HG02610 (cell line): ENCODE data around the gene GREM2.

Experiments
- ATAC-seq: cut with Tn5 transposase; IDR thresholded peaks from one replicate; pipeline ENCODE4 v1.9.1; 2021; ENCODE audit warnings: mild to moderate bottlenecking, moderate library complexity; ENCODE audit not compliant: unreplicated experiment

The GREM2 gene

GRCh38 chr1:240562779-240563178, 49.2 kb downstream of the GREM2 start:
- ATAC-seq: no peak

GRCh38 chr1:240562111-240562590, 49.8 kb downstream of the GREM2 start:
- ATAC-seq: no peak

- no peak for ATAC-seq
Observed at GRCh38 chr1:240559781-240560180, 52.2 kb downstream of the GREM2 start.

GRCh38 chr1:240555524-240555923, 56.4 kb downstream of the GREM2 start:
- ATAC-seq: no peak

- no peak for ATAC-seq
Observed at GRCh38 chr1:240553351-240553750, 58.6 kb downstream of the GREM2 start.

GRCh38 chr1:240539769-240540414, 72.1 kb downstream of the GREM2 start:
- no peak for ATAC-seq

GRCh38 chr1:240538776-240539430, 73.1 kb downstream of the GREM2 start:
- ATAC-seq: no peak

- no peak for ATAC-seq
Observed at GRCh38 chr1:240533154-240533780, 78.7 kb downstream of the GREM2 start.

- no peak for ATAC-seq
Observed at GRCh38 chr1:240528591-240528990, 83.4 kb downstream of the GREM2 start.

GRCh38 chr1:240527086-240527485, 84.9 kb downstream of the GREM2 start:
- no peak for ATAC-seq

- ATAC-seq: no peak
Observed at GRCh38 chr1:240526312-240526711, 85.6 kb downstream of the GREM2 start.

- ATAC-seq: no peak
Observed at GRCh38 chr1:240524356-240525069, 87.4 kb downstream of the GREM2 start.

GRCh38 chr1:240522122-240522822, 89.7 kb downstream of the GREM2 start:
- ATAC-seq: no peak

- ATAC-seq: no peak
Observed at GRCh38 chr1:240517891-240518290, 94.1 kb downstream of the GREM2 start.

- no peak for ATAC-seq
Observed at GRCh38 chr1:240516069-240516468, 95.9 kb downstream of the GREM2 start.

- ATAC-seq: no peak
Observed at GRCh38 chr1:240515505-240515904, 96.5 kb downstream of the GREM2 start.

GRCh38 chr1:240511789-240512188, 100.2 kb downstream of the GREM2 start:
- no peak for ATAC-seq

- ATAC-seq: no peak
Observed at GRCh38 chr1:240508950-240509349, 103.0 kb downstream of the GREM2 start.

- no peak for ATAC-seq
Observed at GRCh38 chr1:240508201-240508600, 103.8 kb downstream of the GREM2 start.

- no peak for ATAC-seq
Observed at GRCh38 chr1:240506176-240506575, 105.8 kb downstream of the GREM2 start.

- ATAC-seq: no peak
Observed at GRCh38 chr1:240503558-240503957, 108.4 kb downstream of the GREM2 start.
